Activated T-cell treated with anti-CD3 and anti-CD28 coated beads for 24 hours (primary cell): Measurements from ENCODE around the gene ABHD2.

Experiments
- DNase-seq: peaks from one replicate; pipeline ENCODE4 v3.0.0-alpha.2; 2020; ENCODE audit warnings: low read depth

The ABHD2 gene

GRCh38 chr15:89167267-89168176 lies 79.3 kb downstream of the ABHD2 start:
- DNase-seq = peak; percentile 64

GRCh38 chr15:89168316-89168833 lies 80.1 kb downstream of the ABHD2 start:
- DNase-seq = no peak

GRCh38 chr15:89170364-89170763 lies 82.1 kb downstream of the ABHD2 start:
- no peak for DNase-seq

GRCh38 chr15:89171136-89172072 lies 83.1 kb downstream of the ABHD2 start:
- DNase-seq = peak; percentile 20

GRCh38 chr15:89172921-89173320 lies 84.7 kb downstream of the ABHD2 start:
- DNase-seq = no peak

- no peak for DNase-seq
Measured at GRCh38 chr15:89174476-89174875, 86.2 kb downstream of the ABHD2 start.

GRCh38 chr15:89175617-89176191 lies 87.4 kb downstream of the ABHD2 start:
- no peak for DNase-seq

GRCh38 chr15:89177116-89177515 lies 88.9 kb downstream of the ABHD2 start:
- no peak for DNase-seq

GRCh38 chr15:89177633-89178306 lies 89.5 kb downstream of the ABHD2 start:
- DNase-seq = peak; percentile 52

GRCh38 chr15:89178307-89178977 lies 90.2 kb downstream of the ABHD2 start:
- no peak for DNase-seq

GRCh38 chr15:89179966-89180875 lies 92.0 kb downstream of the ABHD2 start:
- DNase-seq = peak; percentile 37

GRCh38 chr15:89184357-89184756 lies 96.1 kb downstream of the ABHD2 start:
- DNase-seq = no peak

GRCh38 chr15:89184886-89185526 lies 96.8 kb downstream of the ABHD2 start:
- no peak for DNase-seq

GRCh38 chr15:89186803-89187202 lies 98.5 kb downstream of the ABHD2 start:
- DNase-seq = no peak

- no peak for DNase-seq
Measured at GRCh38 chr15:89187301-89187985, 99.2 kb downstream of the ABHD2 start.

- DNase-seq = no peak
Measured at GRCh38 chr15:89187986-89188514, 99.8 kb downstream of the ABHD2 start.

- no peak for DNase-seq
Measured at GRCh38 chr15:89192136-89192535, 103.9 kb downstream of the ABHD2 start.

GRCh38 chr15:89192766-89193165 lies 104.5 kb downstream of the ABHD2 start:
- DNase-seq = no peak

- DNase-seq = no peak
Measured at GRCh38 chr15:89194608-89195007, 106.4 kb downstream of the ABHD2 start.
